ENCODE measurements around the gene LDLRAD4. TPM values are rescaled to one million over a fixed set of nuclear protein-coding genes. Genes with fewer than 3 reads are reported as not detected.

Gene LDLRAD4
- total and polyA plus RNA-seq, 9 of the 15 experiments (the other 6 are each of a cell fraction or from before 2014, with no cell fraction given): 0.01 TPM; not detected in 8

- H3K36me3 ChIP-seq (ENCODE audit: control insufficient read depth, insufficient read depth, low read length): no peaks in the 10 kb centered on the region
- H2AFZ ChIP-seq (ENCODE audit: low read depth, low read length): no peak overlapping the region
- FAIRE-seq (no peak), DNase-seq (ENCODE audit: extremely low read depth in 1 of 4, low spot score in 3 of 4) (no peak), ATAC-seq (no peak)
- H3K79me2 ChIP-seq (ENCODE audit: control insufficient read depth, insufficient read depth, low read length): no peaks in the 10 kb centered on the region
- 2% methylated on average over 14 of the region's 16 CpGs for WGBS (ENCODE audit: insufficient coverage, low coverage, missing lambda C conversion rate)
- no peak overlapping the region for H3K9ac ChIP-seq (ENCODE audit: insufficient read depth in 1 of 2, low read depth in 2 of 2, low read length in 2 of 2)
- H3K4me1 ChIP-seq (replicated peaks in 1 of 2; ENCODE audit: control insufficient read depth in 2 of 2, insufficient read depth in 2 of 2, low read length in 2 of 2): no peaks in the 10 kb centered on the region
- H3K27ac ChIP-seq (ENCODE audit: extremely low read depth, low read depth, low read length): no peak overlapping the region
- BruUV-seq (replicated peaks): no TSS peak
- intact Hi-C loops (cut with micrococcal nuclease) (no loop called here), in situ Hi-C loops (cut with MboI) (no loop called here)
- no peaks in the 10 kb centered on the region for H4K20me1 ChIP-seq (replicated peaks; ENCODE audit: control insufficient read depth, insufficient read depth, low read length)
- ChIA-PET POLR2A (no interaction called here), CTCF (ENCODE audit: low intra/inter-chr PET ratio) (no interaction called here)
- no peak overlapping the region for H3K4me3 ChIP-seq
- H3K9me1 ChIP-seq (ENCODE audit: control insufficient read depth, insufficient read depth, low read length): no peaks in the 10 kb centered on the region
- TF ChIP-seq SMAD3 (CRISPR knock-in tag; conservative IDR thresholded peaks at IDR 0.05) (no peak), RBM34 (IDR thresholded peaks at IDR 0.05; ENCODE audit: borderline replicate concordance, insufficient read depth, low read length) (no peak), ZNF699 (CRISPR knock-in tag; IDR thresholded peaks at IDR 0.05; ENCODE audit: insufficient replicate concordance) (no peak), KDM1A (IDR thresholded peaks at IDR 0.05) (no peak), OTX1 (CRISPR knock-in tag; IDR thresholded peaks at IDR 0.05) (no peak), MIER1 (IDR thresholded peaks at IDR 0.05; ENCODE audit: low read depth) (no peak), GTF2F1 (IDR thresholded peaks at IDR 0.05; ENCODE audit: low read depth, low read length) (no peak), PHTF2 (CRISPR knock-in tag; IDR thresholded peaks at IDR 0.05) (no peak), FIP1L1 (IDR thresholded peaks at IDR 0.05; ENCODE audit: low read depth, low read length, poor library complexity, severe bottlenecking) (no peak), ARNT (IDR thresholded peaks at IDR 0.05) (no peak), RFX7 (CRISPR knock-in tag; IDR thresholded peaks at IDR 0.05) (no peak)
- TF ChIP-seq, protein P1, sequence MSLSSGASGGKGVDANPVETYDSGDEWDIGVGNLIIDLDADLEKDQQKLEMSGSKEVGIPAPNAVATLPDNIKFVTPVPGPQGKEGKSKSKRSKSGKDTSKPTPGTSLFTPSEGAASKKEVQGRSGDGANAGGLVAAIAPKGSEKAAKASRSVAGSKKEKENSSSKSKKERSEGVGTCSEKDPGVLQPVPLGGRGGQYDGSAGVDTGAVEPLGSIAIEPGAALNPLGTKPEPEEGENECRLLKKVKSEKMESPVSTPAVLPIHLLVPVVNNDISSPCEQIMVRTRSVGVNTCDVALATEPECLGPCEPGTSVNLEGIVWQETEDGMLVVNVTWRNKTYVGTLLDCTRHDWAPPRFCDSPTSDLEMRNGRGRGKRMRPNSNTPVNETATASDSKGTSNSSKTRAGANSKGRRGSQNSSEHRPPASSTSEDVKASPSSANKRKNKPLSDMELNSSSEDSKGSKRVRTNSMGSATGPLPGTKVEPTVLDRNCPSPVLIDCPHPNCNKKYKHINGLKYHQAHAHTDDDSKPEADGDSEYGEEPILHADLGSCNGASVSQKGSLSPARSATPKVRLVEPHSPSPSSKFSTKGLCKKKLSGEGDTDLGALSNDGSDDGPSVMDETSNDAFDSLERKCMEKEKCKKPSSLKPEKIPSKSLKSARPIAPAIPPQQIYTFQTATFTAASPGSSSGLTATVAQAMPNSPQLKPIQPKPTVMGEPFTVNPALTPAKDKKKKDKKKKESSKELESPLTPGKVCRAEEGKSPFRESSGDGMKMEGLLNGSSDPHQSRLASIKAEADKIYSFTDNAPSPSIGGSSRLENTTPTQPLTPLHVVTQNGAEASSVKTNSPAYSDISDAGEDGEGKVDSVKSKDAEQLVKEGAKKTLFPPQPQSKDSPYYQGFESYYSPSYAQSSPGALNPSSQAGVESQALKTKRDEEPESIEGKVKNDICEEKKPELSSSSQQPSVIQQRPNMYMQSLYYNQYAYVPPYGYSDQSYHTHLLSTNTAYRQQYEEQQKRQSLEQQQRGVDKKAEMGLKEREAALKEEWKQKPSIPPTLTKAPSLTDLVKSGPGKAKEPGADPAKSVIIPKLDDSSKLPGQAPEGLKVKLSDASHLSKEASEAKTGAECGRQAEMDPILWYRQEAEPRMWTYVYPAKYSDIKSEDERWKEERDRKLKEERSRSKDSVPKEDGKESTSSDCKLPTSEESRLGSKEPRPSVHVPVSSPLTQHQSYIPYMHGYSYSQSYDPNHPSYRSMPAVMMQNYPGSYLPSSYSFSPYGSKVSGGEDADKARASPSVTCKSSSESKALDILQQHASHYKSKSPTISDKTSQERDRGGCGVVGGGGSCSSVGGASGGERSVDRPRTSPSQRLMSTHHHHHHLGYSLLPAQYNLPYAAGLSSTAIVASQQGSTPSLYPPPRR (CRISPR knock-in tag; IDR thresholded peaks at IDR 0.05; ENCODE audit: borderline replicate concordance): no peak
- TF ChIP-seq, protein P2, sequence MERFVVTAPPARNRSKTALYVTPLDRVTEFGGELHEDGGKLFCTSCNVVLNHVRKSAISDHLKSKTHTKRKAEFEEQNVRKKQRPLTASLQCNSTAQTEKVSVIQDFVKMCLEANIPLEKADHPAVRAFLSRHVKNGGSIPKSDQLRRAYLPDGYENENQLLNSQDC (CRISPR knock-in tag; IDR thresholded peaks at IDR 0.05): no peak
- H3K27me3 ChIP-seq (ENCODE audit: control insufficient read depth in 2 of 2, insufficient read depth in 2 of 2, low read length in 2 of 2): peaks cover 6 to 29% of the 10 kb centered on the region in 2 experiments; a peak in 4 of 5 replicates
- no peaks in the 10 kb centered on the region for H3K9me3 ChIP-seq (replicated peaks; ENCODE audit: control insufficient read depth, insufficient read depth, low read depth, low read length)
- H3K4me2 ChIP-seq (ENCODE audit: insufficient read depth, low read length): no peak overlapping the region
These were observed 265.0 kb downstream of the LDLRAD4 start for GRCh38 chr18:13483316-13484270.

All from K562 (cell line).